GM21367 (cell line): ENCODE results near the gene DCAKD.

Experiments used
- ATAC-seq: cut with Tn5 transposase; IDR thresholded peaks from one replicate; pipeline ENCODE4 v1.9.1; 2021; ENCODE audit not compliant: unreplicated experiment

The DCAKD gene

DNA sequence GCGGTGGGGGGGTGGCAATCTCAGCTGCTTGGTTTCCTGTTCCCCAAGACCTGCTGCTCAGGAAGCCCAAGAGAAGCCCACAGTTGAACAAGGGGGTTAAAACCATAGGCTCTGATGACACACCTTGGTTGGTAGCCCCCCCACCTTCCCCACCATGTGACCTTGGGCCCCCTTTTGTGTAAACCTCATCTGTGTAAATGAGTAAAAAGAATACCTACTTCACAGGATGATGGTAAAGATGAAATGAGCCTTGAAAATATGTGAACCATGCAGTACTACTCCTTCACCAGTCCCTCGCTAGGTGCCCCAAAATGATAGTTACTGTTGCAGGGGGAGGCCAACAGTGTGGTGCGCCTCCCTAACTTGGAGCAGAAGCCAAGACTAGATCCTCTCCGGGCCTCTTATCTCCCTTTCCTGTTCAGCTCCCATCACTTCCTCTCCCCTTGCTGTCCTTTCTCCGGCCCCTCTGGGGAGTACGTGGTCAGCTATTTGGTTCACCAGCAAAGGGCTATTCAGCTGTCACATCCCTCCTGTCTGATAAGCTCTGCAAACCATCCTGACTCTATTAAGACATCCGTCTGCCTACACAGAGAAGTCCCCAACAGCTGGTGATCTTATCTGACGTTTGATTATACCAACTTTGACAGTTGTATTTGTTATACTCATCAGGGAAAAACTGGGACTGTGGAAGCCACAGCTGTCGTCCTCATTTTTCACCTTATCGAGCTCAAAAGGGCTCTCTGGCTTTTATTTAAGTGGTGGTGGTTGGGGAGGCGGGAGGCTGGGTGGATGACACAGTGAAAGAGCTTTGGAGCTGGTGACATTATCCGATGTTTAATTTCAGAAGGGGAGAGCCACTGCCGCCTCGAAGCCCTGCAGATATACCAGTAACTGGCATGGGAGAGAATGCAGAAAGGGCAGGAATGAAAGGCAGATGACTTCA is 19.9 kb downstream of the DCAKD start:
- no peak for ATAC-seq

DNA sequence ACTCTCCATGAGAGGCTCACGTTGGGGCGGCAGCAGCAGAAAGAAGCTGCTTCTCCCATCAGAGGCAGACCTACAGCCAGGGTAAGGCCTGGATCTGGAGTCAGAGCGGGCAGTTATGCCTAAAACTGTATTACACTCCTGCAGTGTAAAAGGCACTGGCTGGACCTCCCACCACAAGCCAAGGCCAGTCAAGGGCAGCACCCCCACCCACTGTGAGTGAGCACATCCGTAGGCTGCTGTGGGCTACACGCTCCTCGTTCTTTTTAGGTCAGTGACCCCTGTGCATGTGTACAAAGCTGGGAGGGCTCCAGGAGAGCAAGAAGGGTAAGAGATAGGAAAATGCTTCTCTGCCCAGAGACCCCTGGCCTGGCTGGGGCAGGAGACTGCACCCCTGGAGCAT is 20.7 kb downstream of the DCAKD start:
- no peak for ATAC-seq

DNA sequence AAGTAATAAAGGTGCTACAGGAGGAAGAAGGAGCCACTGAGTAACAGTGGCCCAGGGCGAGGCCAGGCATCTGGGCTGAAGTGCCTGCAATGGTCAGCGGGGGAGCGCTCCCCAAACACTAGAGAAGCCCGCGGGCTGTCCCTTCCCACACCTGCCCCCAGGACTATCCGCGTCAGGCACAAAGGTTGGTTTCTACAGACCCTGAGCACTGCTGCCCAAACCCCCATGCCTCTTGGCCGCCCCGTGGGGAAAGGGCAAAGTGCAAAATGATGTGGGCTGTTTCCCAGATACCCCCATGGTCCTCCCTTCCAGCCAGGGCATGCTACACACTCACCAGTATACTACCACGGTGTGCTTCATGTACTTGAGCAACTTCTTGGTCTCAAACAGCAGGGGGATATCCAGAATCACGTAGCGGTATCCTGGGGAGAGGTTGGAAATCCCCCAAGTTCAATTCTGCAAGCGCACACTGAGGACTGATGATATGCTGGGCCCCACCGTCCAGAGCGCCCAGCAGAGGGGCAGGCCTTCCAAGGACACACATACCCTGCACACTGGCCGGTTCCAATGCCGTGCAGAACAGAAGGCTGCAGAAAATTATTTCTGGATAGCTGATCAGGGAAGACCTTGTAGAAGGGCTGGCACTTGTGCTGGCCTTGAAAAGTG is 21.5 kb downstream of the DCAKD start:
- ATAC-seq = no peak

DNA sequence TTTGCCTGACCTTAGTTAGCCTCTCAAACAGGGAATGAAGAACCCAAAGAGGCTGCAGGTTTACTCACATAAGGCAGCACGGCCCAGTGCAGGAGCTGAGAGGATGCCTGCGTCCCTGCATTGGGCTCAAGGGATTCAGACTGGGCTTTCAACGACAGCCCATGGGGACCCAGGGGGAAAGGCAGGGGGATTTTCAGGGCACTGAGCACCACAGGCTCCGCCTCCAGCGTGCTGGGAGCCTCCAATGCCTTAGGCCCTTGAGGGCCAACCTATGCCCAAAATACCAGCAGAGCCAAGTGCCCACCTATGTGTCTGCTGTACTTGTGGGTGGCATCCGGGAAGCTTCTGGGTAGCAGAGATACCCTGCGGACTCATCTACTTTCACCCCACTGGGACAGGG is 22.3 kb downstream of the DCAKD start:
- no peak for ATAC-seq

DNA sequence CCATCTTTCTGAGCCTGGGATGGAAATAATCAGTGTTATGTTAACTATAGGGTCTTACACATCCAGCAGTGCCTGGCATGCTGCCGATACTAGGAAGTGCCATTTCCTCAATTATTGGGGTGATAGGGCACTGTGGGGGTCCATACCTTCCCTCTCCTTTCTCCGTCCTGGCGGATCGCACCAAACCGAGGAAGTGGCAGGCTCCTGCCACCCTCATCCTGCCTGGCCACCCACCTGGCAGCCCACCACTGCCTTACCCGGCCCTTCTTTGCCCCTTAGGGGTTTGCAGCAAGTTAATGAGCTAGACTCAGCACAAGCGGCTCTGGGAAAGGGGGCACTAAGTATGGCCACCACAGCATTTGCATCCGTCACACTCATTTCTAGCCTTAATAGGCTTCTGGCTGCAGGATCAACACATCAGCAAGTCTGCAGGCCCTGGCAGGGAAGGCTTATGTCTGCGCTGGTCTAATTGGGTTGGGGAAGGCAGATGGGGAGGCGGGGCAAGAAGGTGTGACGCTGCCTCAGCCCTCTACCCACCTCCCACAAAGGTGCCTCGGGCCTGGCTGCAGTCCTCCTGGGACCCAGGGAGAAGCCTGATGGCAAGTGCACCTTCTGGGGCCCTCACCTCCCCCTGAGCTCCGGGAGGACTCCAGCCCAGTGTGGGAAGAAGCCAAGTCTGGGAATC is 28.6 kb downstream of the DCAKD start:
- no peak for ATAC-seq

DNA sequence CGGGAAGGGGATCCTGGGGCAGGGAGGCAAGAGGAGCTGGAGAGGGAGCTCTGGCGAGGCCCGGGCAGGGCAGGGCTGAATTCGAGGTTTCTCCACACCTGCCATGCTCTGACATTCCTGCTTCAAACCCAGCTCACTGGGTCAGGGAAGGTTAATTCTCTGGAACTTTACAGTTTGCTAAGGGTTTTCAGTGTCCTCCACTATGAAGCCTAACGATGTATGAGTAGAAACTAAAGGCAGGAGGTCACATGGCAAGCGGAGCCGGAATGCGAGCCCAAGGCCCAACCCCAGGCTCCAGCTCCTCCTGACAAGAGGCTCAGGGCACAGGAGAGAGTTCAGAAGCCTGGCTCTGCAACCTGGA is 29.2 kb downstream of the DCAKD start:
- no peak for ATAC-seq

DNA sequence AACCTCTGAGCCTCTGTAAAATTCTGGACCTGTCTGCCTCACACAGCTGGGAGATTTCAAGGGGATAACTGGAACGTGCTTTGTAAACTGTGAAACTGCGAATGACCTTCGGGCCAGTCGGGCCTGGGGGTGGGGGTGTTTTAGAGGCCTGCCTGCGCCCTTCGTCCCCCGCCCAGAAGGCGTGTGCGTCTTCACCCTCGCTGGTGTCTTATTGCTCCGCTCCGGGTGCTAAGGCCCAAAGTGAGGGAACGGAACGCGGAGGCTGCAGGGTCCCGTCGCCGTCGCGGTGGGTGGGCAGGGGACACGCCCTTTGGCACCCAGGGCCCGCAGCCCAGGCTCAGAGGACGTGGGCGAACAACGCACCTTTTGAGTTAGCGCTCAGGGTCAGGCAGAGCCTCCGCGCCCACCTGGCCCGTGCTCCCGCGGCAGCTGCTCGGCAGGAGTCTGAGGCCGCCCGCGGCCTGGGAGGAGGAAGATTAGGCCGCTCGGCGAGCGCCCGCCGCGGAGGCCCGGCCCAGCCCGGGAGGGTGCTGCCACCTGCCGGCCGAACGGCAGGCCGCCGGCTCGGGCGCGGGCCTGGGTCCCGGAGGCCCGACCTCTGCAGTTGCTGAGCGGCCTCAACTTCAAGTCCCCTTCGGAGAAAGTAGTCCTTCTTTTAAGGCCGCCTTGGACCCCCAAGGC is 29.7 kb downstream of the DCAKD start:
- no peak for ATAC-seq

DNA sequence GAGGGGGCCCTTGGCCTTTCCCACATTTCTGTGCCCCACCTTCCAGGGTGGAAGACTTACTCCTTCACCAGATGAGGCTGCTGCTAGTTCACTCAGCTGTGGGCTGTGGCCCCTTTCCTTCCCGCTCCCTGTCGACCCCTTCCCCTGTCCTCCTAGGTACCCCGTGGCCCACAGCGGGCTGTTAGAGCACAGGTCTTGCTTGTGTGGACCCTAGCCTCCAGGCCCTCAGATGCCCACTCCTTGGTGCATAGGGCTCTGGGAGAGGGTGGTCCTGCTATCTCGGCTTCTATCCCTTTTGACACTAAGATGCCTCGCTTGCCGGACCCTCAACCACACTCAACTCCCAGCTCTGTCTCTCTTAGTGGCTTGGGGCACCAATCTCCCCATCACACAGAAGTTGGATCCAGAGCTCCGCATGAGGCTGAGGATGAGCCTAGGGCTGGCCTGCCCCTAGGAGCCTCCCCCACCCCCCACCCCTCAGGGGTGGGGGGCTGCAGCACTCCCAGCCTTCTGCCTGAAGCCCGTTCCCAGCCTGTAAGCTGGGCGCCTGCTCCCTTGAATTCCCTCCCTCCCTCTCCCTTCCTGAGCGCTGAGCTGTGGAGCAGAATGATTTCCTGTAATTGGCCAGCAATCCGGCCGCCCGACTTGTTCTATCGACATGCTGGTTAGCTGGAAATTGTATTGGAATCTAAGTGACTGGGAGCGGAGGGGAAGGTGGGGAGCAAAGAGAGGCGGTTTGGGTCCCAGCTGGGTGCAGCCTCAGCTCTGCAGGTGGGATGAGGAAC is 30.9 kb downstream of the DCAKD start:
- no peak for ATAC-seq

DNA sequence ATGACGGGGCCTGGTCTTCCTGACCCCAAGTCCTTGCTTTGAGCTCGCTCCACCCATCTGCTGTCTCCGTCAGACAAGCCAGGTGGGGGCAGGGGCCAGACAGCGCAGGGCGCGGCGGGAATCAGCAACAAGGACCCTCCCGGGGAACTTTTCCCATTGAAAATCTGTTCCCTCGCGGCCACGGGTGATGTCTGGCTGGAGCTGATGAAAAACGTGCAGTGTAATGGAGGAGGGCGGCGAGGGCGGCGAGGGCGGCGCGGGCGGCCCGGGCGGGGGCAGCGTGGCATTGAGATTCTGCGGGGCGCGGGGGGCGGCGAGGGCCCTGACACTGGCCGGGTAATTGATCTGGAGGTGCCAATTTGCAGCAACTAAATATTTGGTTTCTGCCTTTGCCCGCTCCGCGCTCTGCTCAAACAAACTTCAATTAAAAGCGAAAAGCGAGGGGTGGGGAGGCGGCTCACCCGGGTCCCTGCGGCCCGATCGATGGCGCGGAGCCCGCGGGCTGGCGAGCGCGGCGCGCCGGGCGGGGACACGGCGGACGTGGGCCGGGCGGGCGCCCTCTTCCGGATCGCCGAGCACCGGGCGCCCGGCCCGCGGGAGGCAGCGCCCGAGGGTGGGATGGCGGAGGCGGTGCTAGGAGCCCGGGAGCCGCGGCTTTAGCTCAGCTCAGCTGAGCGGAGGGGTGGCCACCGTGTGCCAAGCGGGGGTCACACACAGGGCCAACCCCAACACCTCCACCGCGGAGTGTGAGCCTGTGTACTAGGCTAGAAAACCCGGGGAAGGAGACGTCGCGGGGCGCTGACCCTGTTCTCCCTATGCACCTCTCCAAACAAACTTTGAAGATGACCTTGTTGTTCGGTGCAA is 32.4 kb downstream of the DCAKD start:
- no peak for ATAC-seq

DNA sequence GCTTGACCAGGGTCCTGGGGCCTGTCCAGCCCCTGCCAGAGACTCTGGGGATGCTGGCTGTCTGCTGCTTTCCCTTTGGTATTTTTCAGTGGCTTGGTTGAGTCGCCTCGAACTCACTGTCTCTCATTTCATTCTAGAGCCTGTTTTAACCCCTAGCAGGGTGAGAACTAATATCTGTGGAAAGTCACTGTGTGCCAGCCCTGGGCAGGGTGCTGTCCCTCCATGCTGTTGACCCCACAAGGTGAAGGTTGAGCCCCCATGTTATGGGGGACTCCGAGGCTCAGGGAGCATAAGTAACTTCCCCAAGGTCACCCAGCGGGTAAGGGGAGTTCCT is 33.0 kb downstream of the DCAKD start:
- no peak for ATAC-seq

DNA sequence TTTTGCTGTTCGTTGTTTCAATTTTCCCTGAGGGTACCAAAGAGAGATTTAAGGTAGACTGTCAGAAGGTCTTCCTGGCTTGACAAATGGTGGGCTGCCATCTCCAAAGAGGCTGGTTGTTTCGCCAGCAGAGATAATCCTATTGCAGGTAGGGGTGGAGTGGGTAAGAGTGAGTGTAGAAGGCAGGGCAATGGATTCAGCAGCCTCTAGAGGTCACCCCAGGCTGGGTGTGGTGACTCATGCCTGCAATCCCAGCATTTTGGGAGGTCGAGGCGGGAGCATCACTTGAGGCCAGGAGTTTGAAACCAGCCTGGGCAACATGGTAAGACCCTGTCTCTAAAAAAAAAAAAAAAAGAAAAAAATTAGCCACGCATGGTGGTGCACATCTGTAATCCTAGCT is 34.6 kb downstream of the DCAKD start:
- no peak for ATAC-seq

DNA sequence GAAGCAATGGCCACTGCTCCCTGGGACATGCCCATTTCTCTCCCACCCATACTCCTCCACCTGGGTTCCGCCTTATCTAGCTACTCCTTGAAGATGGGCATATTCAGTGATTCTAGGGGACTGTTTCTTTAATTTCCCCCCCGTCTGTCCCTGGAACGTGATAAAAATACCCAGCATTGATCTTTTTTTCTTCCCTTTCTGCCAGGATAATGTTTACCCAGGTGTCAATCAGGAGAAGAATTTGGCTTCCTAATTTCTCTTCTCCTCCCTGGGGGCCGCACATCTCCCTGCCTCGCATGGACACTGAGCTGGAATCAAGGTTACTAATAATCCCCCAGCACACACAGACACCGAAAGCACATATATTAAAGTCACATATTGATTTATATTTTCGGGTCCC is 35.2 kb downstream of the DCAKD start:
- ATAC-seq = no peak

DNA sequence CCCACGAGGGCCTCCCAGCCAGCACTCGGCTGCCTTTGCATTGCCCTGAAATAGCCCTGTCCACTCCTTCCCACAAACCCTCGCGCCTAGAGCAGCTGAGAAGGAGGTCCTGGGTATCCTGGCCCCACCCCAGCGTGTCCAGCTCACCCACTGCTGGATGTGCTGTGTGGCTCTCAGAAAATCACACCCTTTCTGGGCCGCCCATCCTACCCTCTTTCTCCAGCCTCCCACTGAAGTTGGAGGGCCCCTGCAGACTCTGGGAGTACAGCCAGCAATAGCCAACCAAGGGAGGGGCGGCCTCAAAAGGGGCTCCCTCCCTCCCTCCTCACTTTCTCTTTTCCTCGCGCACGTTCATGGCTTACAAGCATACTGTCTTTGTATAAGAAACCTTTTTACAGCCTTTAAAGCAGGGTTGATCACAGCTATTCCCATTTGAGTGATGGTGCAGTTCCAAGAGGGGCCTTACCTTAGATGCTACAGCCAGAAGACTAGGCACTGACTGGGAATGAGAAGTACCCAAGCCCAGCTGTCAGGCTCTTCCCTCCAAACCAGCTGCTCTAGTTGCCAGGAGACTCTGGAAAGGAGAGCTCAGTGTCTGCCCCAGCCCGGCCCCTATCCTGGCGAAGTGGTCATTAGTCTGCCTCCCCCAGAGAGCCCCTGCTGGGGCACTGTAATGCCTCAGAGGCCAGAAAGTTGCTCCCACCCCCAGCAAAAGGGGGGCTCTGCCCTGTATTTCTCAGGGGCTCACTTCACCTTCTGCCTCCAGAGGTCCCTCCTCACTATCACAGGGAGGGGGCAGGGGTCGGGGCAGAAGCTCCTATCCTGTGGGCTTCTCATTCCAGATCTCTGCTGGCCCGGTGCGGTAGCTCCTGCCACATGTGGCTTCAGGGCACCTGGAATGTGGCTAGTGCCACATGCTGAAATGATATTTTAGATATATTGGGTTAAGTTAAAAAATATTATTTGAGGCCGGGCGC is 38.1 kb downstream of the DCAKD start:
- ATAC-seq = no peak

DNA sequence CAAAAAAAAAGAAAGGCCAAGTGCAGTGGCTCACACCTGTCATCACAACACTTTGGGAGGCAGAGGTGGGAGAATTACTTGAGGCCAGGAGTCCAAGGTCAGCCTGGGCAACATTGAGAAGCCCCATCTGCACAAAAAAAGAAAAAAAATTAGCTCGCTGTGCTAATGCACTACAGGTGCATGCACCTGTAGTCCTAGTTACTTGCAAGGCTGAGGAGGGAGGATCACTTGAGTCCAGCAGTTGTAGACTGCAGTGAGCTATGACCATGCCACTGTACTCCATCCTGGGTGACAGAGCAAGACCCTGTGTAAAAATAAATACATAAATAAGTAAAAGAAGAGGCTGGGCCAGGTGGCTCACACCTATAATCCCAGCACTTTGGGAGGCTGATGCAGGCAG is 39.7 kb downstream of the DCAKD start:
- ATAC-seq = no peak

DNA sequence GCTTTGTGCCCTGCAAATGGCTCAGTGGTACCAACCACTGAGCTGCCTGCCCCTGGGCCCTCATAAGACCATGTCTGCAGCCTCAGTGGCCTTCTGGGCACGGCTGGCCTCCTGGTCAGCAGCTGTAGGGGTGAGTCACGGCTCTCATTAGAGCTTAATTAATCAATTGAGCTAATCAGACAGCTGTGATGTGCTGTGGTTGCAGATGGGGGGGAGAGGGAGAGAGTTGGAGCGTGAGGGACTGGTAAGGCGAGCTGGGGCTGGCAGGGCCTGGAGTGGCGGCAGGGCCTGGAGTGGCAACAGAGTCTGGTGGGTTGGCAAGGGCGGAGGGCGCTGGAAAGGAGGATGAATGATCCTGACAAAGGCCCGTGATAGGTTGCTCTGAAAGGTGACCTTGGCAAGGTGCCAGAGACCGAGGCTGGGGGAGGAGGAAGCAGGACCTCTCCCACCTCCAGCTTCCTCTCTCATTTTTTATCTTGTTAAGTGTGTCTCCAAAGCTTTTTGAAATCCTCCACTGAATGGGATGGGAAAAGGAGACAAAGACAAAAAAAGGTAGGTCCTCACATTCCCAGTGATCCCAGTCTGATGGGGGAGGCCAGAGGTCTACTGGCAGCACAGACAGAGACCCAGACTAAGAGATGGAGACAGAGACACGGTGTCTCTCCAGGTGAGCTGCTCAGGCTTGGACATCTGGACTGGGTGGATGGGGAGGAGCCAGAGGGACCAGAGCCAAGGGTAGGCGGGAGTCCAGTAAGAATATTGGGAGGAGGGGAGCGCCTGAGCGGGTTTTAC is 41.6 kb downstream of the DCAKD start:
- ATAC-seq = no peak

DNA sequence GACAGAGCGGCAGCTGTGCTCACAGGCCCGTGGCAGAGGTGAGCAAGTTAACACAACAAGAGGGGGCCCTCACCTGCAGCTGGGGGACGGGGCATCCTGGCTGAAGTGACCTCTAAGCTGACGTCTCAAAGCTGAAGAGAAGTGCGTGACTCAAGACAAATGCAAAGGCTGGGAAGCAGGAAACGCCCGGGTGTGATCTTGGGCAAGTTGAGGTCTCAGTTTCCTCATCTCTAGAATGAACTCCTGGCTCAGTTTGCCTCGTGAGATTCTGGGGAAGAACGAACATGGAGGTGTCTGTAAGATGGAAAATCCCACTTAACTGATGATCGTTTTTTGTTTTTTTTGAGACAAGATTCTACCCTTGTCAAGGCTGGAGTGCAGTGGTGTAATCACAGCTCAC is 43.2 kb downstream of the DCAKD start:
- no peak for ATAC-seq

DNA sequence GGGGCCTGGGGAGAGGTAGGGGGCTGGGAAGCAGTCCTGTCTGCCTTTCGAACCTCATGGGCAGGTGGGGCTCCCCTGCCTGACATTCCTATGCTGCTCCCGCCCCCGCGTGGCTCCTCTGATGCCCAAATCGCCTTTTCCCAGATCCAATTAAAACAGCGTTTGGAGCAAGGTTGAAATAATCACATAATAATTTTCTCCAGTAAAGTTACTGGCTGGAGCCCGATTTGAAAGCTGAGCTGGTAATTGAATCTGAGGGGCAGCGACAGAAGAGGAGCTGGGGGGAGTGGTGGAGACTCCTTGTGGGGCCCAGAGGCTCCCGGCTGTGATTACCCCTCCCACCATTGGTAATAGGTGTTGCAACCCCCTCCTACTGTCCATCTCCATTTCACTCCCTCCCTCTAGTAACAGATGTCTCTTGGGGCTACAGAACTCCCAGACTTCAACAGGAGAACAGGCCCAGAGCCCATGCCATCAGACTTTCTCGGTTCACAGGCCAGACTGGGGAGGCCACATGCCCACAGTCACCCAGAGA is 44.4 kb downstream of the DCAKD start:
- ATAC-seq = no peak

DNA sequence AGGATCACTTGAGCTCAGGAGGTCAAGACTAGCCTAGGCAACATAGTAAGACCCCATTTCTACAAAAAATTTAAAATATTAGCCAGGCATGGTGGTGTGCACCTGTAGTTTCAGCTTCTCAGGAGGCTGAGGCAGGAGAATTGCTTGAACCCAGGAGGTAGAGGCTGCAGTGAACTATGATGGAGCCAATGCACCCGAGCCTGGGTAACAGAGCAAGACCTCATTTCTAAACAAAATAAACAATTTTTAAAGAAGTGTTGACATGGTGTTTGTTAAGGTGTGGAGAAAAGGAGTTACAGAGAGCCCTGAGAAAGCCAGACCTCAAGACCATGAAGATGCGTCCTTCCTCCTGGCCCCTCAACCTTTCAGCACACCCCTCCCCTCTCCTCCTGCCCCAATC is 45.7 kb downstream of the DCAKD start:
- ATAC-seq = no peak
